ENCODE measurements around the gene CLSTN1. TPM values are rescaled to one million over a fixed set of nuclear protein-coding genes. Genes with fewer than 3 reads are reported as not detected.

The CLSTN1 gene
- total RNA-seq, 1 donor from 2014 or later = 130 TPM

DNA sequence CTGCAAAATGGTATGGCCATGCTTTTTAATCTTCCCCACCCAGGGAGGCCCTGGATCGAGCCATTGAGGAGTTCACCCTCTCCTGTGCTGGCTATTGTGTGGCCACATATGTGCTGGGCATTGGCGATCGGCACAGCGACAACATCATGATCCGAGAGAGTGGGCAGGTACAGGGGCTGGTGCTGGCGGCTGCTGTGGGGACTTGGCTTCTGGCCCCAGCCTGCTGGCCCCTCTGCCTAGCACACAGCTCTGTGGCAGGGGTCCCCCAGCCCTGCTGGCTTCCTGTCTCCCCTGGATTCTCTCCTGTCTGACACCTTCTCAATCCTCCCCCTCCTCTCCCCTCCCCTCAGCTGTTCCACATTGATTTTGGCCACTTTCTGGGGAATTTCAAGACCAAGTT is 99.8 kb downstream of the CLSTN1 start:
- no peaks in the 10 kb centered on the region for H3K9me3 Mint-ChIP-seq (ENCODE audit: low read depth)
- H3K4me3 Mint-ChIP-seq (ENCODE audit: low read depth) = no peak overlapping the region
- H3K27me3 Mint-ChIP-seq = no peaks in the 10 kb centered on the region
- H3K27ac Mint-ChIP-seq = peak overlapping the region; percentile 76
- H3K36me3 Mint-ChIP-seq (ENCODE audit: insufficient read depth) = peaks cover 21% of the 10 kb centered on the region
- H3K4me1 Mint-ChIP-seq (ENCODE audit: low read depth) = no peaks in the 10 kb centered on the region
- DNase-seq (ENCODE audit: low spot score, unreplicated experiment) = no peak
- TF ChIP-seq, protein P1, sequence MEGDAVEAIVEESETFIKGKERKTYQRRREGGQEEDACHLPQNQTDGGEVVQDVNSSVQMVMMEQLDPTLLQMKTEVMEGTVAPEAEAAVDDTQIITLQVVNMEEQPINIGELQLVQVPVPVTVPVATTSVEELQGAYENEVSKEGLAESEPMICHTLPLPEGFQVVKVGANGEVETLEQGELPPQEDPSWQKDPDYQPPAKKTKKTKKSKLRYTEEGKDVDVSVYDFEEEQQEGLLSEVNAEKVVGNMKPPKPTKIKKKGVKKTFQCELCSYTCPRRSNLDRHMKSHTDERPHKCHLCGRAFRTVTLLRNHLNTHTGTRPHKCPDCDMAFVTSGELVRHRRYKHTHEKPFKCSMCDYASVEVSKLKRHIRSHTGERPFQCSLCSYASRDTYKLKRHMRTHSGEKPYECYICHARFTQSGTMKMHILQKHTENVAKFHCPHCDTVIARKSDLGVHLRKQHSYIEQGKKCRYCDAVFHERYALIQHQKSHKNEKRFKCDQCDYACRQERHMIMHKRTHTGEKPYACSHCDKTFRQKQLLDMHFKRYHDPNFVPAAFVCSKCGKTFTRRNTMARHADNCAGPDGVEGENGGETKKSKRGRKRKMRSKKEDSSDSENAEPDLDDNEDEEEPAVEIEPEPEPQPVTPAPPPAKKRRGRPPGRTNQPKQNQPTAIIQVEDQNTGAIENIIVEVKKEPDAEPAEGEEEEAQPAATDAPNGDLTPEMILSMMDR (IDR thresholded peaks at IDR 0.05; ENCODE audit: unreplicated experiment) = no peak

DNA sequence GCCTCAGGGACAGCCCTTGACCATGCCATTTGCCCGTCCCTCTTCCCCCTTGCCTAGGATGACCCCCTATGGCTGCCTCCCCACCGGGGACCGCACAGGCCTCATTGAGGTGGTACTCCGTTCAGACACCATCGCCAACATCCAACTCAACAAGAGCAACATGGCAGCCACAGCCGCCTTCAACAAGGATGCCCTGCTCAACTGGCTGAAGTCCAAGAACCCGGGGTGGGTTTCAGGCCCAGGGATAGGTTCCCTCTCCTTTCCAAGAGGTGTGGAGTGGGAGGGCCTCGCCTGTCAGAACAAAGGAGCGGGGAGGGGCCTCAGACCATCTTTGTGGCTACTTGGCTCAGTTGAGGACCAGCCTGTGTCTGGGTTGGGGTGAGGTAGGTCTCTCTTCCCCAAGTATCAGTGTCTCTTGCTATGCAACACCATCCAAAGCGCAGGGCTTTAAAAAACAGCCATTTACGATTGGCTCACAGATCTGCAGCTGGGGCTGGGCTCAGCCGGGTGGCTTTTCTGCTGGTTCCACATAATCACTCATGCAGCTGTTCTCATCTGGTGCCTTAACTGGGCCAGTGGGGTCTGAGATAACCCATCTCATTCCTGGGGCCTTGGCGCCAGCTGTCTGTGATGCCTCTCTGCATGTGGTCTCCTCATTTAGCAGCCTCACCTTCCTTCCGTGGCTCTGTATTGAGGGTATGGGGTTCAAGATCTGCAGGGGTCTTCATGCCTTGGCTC is 100.5 kb downstream of the CLSTN1 start:
- TF ChIP-seq, protein P1 (IDR thresholded peaks at IDR 0.05; ENCODE audit: unreplicated experiment) = no peak
- Mint-ChIP-seq H3K4me3 (ENCODE audit: low read depth) (no peak overlapping the region), H3K4me1 (ENCODE audit: low read depth) (no peaks in the 10 kb centered on the region), H3K27ac (peak overlapping the region; percentile 76), H3K36me3 (ENCODE audit: insufficient read depth) (peaks cover 17% of the 10 kb centered on the region), H3K9me3 (ENCODE audit: low read depth) (no peaks in the 10 kb centered on the region), H3K27me3 (no peaks in the 10 kb centered on the region)
- no peak for DNase-seq (ENCODE audit: low spot score, unreplicated experiment)

DNA sequence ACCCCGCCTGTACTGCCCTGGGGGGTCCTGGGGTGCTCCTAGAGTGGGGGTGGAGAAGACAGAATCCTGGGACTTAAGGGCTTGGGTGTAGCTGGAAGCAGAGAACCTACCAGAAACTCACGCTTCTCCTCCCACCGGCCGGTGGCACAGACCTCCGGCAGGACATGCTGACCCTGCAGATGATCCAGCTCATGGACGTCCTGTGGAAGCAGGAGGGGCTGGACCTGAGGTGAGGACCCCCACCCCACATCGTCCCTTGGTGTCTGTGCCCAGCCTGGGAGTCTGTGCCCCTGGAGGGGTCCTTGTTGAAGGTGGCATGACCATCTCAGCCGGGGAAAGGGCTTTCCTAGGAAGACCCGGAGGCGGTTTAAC is 101.4 kb downstream of the CLSTN1 start:
- Mint-ChIP-seq H3K36me3 (ENCODE audit: insufficient read depth) (peaks cover 11% of the 10 kb centered on the region), H3K9me3 (ENCODE audit: low read depth) (no peaks in the 10 kb centered on the region), H3K4me3 (ENCODE audit: low read depth) (no peak overlapping the region), H3K27me3 (no peaks in the 10 kb centered on the region), H3K27ac (no peak overlapping the region), H3K4me1 (ENCODE audit: low read depth) (peaks cover 7% of the 10 kb centered on the region)
- DNase-seq (ENCODE audit: low spot score, unreplicated experiment) = no peak
- TF ChIP-seq, protein P1 (IDR thresholded peaks at IDR 0.05; ENCODE audit: unreplicated experiment) = no peak

DNA sequence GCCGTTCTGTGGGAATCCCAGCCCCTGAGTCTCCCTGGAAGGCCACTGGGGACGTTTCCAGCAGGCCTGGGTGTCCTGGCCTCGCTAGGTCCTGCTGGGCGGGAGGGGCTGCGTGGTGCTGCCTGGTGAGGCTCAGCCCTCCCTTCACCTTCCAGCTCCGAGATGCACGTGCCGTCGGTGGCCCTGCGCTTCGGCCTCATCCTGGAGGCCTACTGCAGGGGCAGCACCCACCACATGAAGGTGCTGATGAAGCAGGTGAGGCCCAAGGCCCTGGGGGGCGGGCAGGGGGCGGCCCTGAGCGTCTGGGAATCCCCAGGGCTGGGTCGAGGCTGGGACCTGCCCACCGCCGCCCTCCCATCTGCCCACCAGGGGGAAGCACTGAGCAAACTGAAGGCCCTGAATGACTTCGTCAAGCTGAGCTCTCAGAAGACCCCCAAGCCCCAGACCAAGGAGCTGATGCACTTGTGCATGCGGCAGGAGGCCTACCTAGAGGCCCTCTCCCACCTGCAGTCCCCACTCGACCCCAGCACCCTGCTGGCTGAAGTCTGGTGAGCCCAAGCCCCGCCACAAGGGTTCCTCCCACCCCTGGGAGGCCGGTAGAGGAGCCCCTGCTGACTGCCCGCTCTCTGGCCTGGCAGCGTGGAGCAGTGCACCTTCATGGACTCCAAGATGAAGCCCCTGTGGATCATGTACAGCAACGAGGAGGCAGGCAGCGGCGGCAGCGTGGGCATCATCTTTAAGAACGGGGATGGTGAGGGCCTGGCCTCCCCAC is 102.0 kb downstream of the CLSTN1 start:
- peak; percentile 65 for DNase-seq (ENCODE audit: low spot score, unreplicated experiment)
- TF ChIP-seq, protein P1 (IDR thresholded peaks at IDR 0.05; ENCODE audit: unreplicated experiment) = peak; percentile 77
- Mint-ChIP-seq H3K9me3 (ENCODE audit: low read depth) (no peaks in the 10 kb centered on the region), H3K27ac (no peak overlapping the region), H3K4me1 (ENCODE audit: low read depth) (peaks cover 7% of the 10 kb centered on the region), H3K27me3 (no peaks in the 10 kb centered on the region), H3K4me3 (ENCODE audit: low read depth) (no peak overlapping the region), H3K36me3 (ENCODE audit: insufficient read depth) (peaks cover 10% of the 10 kb centered on the region)

DNA sequence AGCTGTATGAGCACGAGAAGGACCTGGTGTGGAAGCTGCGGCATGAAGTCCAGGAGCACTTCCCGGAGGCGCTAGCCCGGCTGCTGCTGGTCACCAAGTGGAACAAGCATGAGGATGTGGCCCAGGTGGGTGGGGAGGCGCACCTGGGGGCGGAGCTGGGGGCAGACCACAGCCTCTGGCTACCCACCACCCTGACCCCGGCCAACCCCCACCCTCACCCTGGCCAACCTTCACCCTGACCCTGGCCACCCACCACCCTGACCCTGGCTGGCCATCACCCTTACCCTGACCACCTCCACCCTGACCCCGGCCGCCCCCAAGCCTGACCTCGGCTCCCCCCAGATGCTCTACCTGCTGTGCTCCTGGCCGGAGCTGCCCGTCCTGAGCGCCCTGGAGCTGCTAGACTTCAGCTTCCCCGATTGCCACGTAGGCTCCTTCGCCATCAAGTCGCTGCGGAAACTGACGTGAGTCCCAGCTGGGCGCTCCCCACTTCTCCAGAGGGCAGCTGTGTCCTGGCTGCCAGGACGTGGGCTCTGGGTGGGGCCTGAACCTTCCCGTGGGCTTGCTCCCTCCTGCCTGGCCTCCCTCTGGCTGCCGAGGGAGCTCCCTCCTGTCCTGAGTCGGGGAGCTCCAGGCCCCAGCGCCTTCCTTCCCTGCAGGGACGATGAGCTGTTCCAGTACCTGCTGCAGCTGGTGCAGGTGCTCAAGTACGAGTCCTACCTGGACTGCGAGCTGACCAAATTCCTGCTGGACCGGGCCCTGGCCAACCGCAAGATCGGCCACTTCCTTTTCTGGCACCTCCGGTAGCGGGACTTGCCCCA is 102.8 kb downstream of the CLSTN1 start:
- H3K4me1 Mint-ChIP-seq (ENCODE audit: low read depth) = peaks cover 7% of the 10 kb centered on the region
- no peaks in the 10 kb centered on the region for H3K27me3 Mint-ChIP-seq
- DNase-seq (ENCODE audit: low spot score, unreplicated experiment) = no peak
- no peaks in the 10 kb centered on the region for H3K9me3 Mint-ChIP-seq (ENCODE audit: low read depth)
- no peak overlapping the region for H3K27ac Mint-ChIP-seq
- H3K4me3 Mint-ChIP-seq (ENCODE audit: low read depth) = no peak overlapping the region
- H3K36me3 Mint-ChIP-seq (ENCODE audit: insufficient read depth) = peaks cover 10% of the 10 kb centered on the region
- TF ChIP-seq, protein P1 (IDR thresholded peaks at IDR 0.05; ENCODE audit: unreplicated experiment) = no peak
